DND-41 (cell line): Measurements from ENCODE around the gene TMEM217.

Experiments used
- ATAC-seq: fragments of 200-7000 bp; cut with Tn5 transposase; 3 replicates; pipeline ENCODE4 v1.9.1; 2021; ENCODE audit warnings: low read depth; ENCODE audit not compliant: insufficient read depth
- DNase-seq: peaks from one replicate; pipeline ENCODE4 v3.0.0-alpha.2; 2020
- H2AFZ ChIP-seq: 2 replicates; pipeline ENCODE4 v1.6.0; 2012; ENCODE audit warnings: low read depth, low read length
- H3K27ac ChIP-seq: 2 replicates; pipeline ENCODE4 v1.5.1; 2012; ENCODE audit warnings: low read length, inconsistent platforms
- H3K27me3 ChIP-seq: fragments of 200-600 bp; sonication (generic); 2 replicates; pipeline ENCODE4 v1.6.0; 2012; ENCODE audit warnings: low read length, mild to moderate bottlenecking, inconsistent platforms; ENCODE audit not compliant: insufficient read depth, poor library complexity
- H3K36me3 ChIP-seq: 2 replicates; pipeline ENCODE4 v1.5.1; 2012; ENCODE audit warnings: low read length, inconsistent platforms; ENCODE audit not compliant: insufficient read depth
- H3K4me1 ChIP-seq: 2 replicates; pipeline ENCODE4 v1.5.1; 2012; ENCODE audit warnings: mild to moderate bottlenecking, low read length; ENCODE audit not compliant: insufficient read depth
- H3K4me2 ChIP-seq: 2 replicates; pipeline ENCODE4 v1.6.0; 2012; ENCODE audit warnings: mild to moderate bottlenecking, moderate library complexity, low read length, inconsistent platforms; ENCODE audit not compliant: insufficient read depth
- H3K4me3 ChIP-seq, 2 experiments: fragments of 200-600 bp in 1 of 2; shearing (Covaris generic) in 1 of 2; 2 replicates each; pipeline ENCODE4 v1.5.1; 2012 to 2016; ENCODE audit warnings: inconsistent platforms in 2 of 2, low read length in 2 of 2, mild to moderate bottlenecking in 2 of 2, low read depth in 1 of 2, moderate library complexity in 1 of 2
- H3K79me2 ChIP-seq: 2 replicates; pipeline ENCODE4 v1.6.0; 2012; ENCODE audit warnings: low read length, inconsistent platforms; ENCODE audit not compliant: insufficient read depth
- H3K9ac ChIP-seq: 2 replicates; pipeline ENCODE4 v1.6.0; 2012; ENCODE audit warnings: low read depth, mild to moderate bottlenecking, inconsistent platforms, low read length, moderate library complexity
- H3K9me3 ChIP-seq: 2 replicates; pipeline ENCODE4 v1.5.1; 2012; ENCODE audit warnings: low read length, moderate library complexity, mild to moderate bottlenecking, inconsistent platforms; ENCODE audit not compliant: insufficient read depth, severe bottlenecking
- H4K20me1 ChIP-seq: 2 replicates; pipeline ENCODE4 v1.6.0; 2012; ENCODE audit warnings: low read length; ENCODE audit not compliant: insufficient read depth
- EZH2 ChIP-seq: IDR thresholded peaks from 3 replicates; pipeline ENCODE4 v1.6.1; 2012; ENCODE audit warnings: borderline replicate concordance, low read depth, mild to moderate bottlenecking, moderate library complexity, low read length, inconsistent platforms; ENCODE audit not compliant: severe bottlenecking
- TF ChIP-seq, protein P1 (sequence below): IDR thresholded peaks from 2 replicates; pipeline ENCODE4 v1.5.1; 2012; ENCODE audit warnings: borderline replicate concordance, low read length, moderate library complexity, mild to moderate bottlenecking; ENCODE audit not compliant: poor library complexity, severe bottlenecking; ENCODE audit errors: extremely low read depth

TMEM217 gene

DNA sequence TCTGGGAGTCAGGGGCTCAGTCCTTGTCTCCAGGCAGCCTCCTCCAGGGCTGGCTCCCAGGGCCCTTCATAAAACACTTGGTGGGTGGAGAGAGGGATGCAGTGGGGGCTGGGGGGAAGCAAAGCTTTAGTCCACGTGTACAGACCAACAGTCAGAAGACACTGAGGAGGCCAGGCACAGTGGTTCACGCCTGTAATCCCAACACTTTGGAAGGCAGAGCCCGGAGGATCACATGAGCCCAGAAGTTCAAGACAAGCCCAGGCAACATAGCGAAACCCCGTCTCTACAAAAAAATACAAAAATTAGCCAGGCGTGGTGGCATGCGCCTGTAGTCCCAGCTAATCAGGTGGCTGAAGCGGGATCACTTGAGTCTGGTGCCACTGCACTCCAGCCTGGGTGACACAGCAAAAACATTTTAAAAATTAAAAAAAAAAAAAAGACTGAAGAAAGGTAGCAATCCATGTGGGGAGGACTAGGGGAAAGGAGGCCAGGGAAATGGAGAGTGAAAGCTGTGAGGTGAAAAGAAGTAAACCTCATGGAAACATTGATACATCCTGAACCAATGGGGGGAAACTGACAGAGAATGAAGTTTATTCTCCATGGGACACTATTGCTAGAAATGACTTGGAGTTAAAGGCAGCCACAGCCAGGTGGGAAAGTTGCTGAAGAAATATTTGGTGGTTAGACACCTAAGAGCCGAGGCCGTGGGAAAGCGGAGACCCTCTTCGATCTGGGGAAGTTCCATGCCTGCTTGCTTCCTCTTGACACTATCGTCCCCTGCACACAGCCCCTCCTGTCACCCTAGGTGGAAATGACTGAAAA lies 52.6 kb downstream of the TMEM217 start:
- Histone ChIP-seq H3K27me3 (no peaks in the 10 kb centered on the region), H4K20me1 (no peaks in the 10 kb centered on the region), H3K79me2 (no peaks in the 10 kb centered on the region), H3K4me2 (peak overlapping the region; percentile 57), H3K27ac (peak overlapping the region; percentile 88), H3K4me3 (peak overlapping the region in 1 of 2 experiments; percentile 38; a peak in 2 of 4 replicates), H2AFZ (peak overlapping the region; percentile 70), H3K36me3 (no peaks in the 10 kb centered on the region), H3K4me1 (peaks cover 84% of the 10 kb centered on the region), H3K9me3 (no peaks in the 10 kb centered on the region), H3K9ac (peak overlapping the region; percentile 52)
- TF ChIP-seq, protein P1, sequence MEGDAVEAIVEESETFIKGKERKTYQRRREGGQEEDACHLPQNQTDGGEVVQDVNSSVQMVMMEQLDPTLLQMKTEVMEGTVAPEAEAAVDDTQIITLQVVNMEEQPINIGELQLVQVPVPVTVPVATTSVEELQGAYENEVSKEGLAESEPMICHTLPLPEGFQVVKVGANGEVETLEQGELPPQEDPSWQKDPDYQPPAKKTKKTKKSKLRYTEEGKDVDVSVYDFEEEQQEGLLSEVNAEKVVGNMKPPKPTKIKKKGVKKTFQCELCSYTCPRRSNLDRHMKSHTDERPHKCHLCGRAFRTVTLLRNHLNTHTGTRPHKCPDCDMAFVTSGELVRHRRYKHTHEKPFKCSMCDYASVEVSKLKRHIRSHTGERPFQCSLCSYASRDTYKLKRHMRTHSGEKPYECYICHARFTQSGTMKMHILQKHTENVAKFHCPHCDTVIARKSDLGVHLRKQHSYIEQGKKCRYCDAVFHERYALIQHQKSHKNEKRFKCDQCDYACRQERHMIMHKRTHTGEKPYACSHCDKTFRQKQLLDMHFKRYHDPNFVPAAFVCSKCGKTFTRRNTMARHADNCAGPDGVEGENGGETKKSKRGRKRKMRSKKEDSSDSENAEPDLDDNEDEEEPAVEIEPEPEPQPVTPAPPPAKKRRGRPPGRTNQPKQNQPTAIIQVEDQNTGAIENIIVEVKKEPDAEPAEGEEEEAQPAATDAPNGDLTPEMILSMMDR, result no peak
- no peak for TF ChIP-seq EZH2
- ATAC-seq, result peak; percentile 38
- peak; percentile 82 for DNase-seq

DNA sequence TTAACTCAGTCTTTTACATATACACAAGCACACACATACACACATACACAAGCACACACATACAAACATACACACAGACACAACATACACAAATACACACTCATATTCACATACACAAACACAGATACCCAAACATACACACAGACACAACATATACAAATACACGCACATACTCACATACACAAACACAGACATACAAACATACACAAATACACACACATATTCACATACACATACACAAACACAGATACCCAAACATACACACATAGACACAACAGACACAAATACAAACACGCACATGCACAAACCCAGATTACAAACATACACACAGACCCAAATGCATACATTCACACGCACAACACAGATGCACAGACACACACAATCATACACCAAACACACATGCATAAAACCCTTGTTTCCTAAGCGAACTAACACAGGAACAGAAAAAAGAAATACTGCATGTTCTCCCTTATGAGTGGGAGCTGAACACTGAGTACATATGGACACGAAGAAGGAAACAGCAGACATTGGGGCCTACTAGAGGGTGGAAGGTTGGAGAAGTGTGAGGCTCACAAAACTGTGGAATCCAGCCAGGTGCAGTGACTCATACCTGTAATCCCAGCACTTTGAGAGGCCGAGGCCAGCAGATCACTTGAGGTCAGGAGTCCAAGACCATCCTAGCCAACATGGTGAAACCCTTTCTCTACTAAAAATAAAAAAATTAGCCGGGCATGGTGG lies 53.8 kb downstream of the TMEM217 start:
- Histone ChIP-seq H3K36me3 (no peaks in the 10 kb centered on the region), H3K27me3 (no peaks in the 10 kb centered on the region), H3K27ac (peak overlapping the region; percentile 68), H3K79me2 (no peaks in the 10 kb centered on the region), H3K4me2 (peak overlapping the region; percentile 0; the same call in 1 of the 2 replicates), H3K9ac (0 out of 2 replicates have a peak overlapping the region, but pooled peaks have one; percentile 52), H3K4me1 (peaks cover 72% of the 10 kb centered on the region), H3K4me3 (no peak overlapping the region), H4K20me1 (no peaks in the 10 kb centered on the region), H2AFZ (no peak overlapping the region), H3K9me3 (no peaks in the 10 kb centered on the region)
- no peak for ATAC-seq
- no peak for DNase-seq
- no peak for TF ChIP-seq EZH2
- TF ChIP-seq, protein P1, result no peak

DNA sequence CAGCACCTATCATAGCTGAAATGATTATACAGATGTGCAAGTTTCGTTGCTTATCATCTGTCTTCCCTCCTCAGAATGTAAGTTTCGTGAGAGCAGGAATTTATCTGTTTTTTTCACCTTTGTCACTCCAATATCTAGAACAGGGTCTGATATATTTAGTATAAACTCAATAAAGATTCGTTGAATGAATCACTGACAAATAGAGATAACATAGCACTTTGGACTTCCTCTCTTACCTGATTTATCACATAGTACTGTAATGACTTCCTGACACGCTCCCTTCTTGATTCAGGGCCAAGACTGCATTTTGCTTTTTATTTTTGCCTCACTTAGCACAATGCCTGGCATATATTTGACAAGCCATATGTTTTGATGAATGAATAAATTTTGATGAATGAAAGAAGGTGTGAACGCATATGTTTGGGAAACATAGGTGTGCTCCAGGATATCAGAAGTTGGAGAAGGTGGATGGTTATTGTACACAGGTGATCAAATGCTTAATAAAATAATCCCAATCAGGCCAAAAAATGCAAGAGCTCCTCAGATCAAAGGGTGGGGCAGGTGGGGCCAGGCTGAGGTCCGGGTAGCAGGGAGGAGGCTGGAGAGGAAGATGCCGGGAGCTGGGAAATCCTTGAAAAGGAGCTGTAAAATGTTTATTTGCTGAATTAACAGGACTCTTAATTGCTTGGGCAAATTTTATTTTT lies 55.0 kb downstream of the TMEM217 start:
- no peak for ATAC-seq
- Histone ChIP-seq H3K4me2 (no peak overlapping the region), H3K79me2 (no peaks in the 10 kb centered on the region), H4K20me1 (no peaks in the 10 kb centered on the region), H2AFZ (no peak overlapping the region), H3K4me1 (peaks cover 62% of the 10 kb centered on the region), H3K27ac (peak overlapping the region; percentile 4), H3K27me3 (no peaks in the 10 kb centered on the region), H3K9me3 (no peaks in the 10 kb centered on the region), H3K36me3 (no peaks in the 10 kb centered on the region), H3K9ac (no peak overlapping the region), H3K4me3 (no peak overlapping the region)
- TF ChIP-seq, protein P1, result no peak
- no peak for TF ChIP-seq EZH2
- DNase-seq, result no peak
